ENCODE results near the gene HDDC3. TPM values are rescaled to one million over a fixed set of nuclear protein-coding genes. Genes with fewer than 3 reads are reported as not detected.

Gene HDDC3
- total RNA-seq, 1 donor from 2014 or later: 38.8 TPM

GRCh38 chr15:90959894-90960293 lies 27.5 kb upstream of the HDDC3 start:
- no peaks in the 10 kb centered on the region for H3K9me3 Mint-ChIP-seq
- no peak for DNase-seq (ENCODE audit: low spot score)
- intact Hi-C loops (cut with micrococcal nuclease): loop anchor here (10.0 kb wide), 1 partner anchor 1625 kb away; the partner anchor contains the start of gene POLG
- no peaks in the 10 kb centered on the region for H3K27me3 Mint-ChIP-seq (ENCODE audit: insufficient read depth)
- H3K4me1 Mint-ChIP-seq (ENCODE audit: low read depth): peaks cover 15% of the 10 kb centered on the region
- H3K27ac Mint-ChIP-seq: no peak overlapping the region
- H3K4me3 Mint-ChIP-seq: no peak overlapping the region
- peaks cover 39% of the 10 kb centered on the region for H3K36me3 Mint-ChIP-seq (ENCODE audit: low read depth)

GRCh38 chr15:90959028-90959595 lies 26.8 kb upstream of the HDDC3 start:
- peaks cover 15% of the 10 kb centered on the region for H3K4me1 Mint-ChIP-seq (ENCODE audit: low read depth)
- no peaks in the 10 kb centered on the region for H3K9me3 Mint-ChIP-seq
- H3K36me3 Mint-ChIP-seq (ENCODE audit: low read depth): peaks cover 35% of the 10 kb centered on the region
- intact Hi-C loops (cut with micrococcal nuclease): loop anchor here (10.0 kb wide), 1 partner anchor 1624 kb away; the partner anchor contains the start of gene POLG
- H3K27ac Mint-ChIP-seq: no peak overlapping the region
- DNase-seq (ENCODE audit: low spot score): no peak
- H3K27me3 Mint-ChIP-seq (ENCODE audit: insufficient read depth): no peaks in the 10 kb centered on the region
- no peak overlapping the region for H3K4me3 Mint-ChIP-seq

GRCh38 chr15:90957791-90958190 lies 25.4 kb upstream of the HDDC3 start:
- Mint-ChIP-seq H3K4me1 (ENCODE audit: low read depth) (peaks cover 24% of the 10 kb centered on the region), H3K4me3 (peak overlapping the region; percentile 78), H3K36me3 (ENCODE audit: low read depth) (peaks cover 34% of the 10 kb centered on the region), H3K9me3 (no peaks in the 10 kb centered on the region), H3K27me3 (ENCODE audit: insufficient read depth) (no peaks in the 10 kb centered on the region), H3K27ac (peak overlapping the region; percentile 48)
- no peak for DNase-seq (ENCODE audit: low spot score)
- intact Hi-C loops (cut with micrococcal nuclease): loop anchor here (10.0 kb wide), 1 partner anchor 1623 kb away; the partner anchor contains the start of gene POLG

- Mint-ChIP-seq H3K36me3 (ENCODE audit: low read depth) (peaks cover 35% of the 10 kb centered on the region), H3K4me1 (ENCODE audit: low read depth) (peaks cover 24% of the 10 kb centered on the region), H3K4me3 (peak overlapping the region; percentile 78), H3K27me3 (ENCODE audit: insufficient read depth) (no peaks in the 10 kb centered on the region), H3K27ac (peak overlapping the region; percentile 48), H3K9me3 (no peaks in the 10 kb centered on the region)
- intact Hi-C loops (cut with micrococcal nuclease): loop anchor here (10.0 kb wide), 1 partner anchor 1622 kb away; the partner anchor contains the start of gene POLG
- DNase-seq (ENCODE audit: low spot score): no peak
These were observed 24.9 kb upstream of the HDDC3 start for GRCh38 chr15:90957031-90957790.

GRCh38 chr15:90956274-90957030 lies 24.1 kb upstream of the HDDC3 start:
- Mint-ChIP-seq H3K27me3 (ENCODE audit: insufficient read depth) (no peaks in the 10 kb centered on the region), H3K36me3 (ENCODE audit: low read depth) (peaks cover 35% of the 10 kb centered on the region), H3K4me3 (peak overlapping the region; percentile 90), H3K4me1 (ENCODE audit: low read depth) (peaks cover 24% of the 10 kb centered on the region), H3K9me3 (no peaks in the 10 kb centered on the region), H3K27ac (peak overlapping the region; percentile 72)
- intact Hi-C loops (cut with micrococcal nuclease): loop anchor here (1.0 to 10.0 kb wide), 4 partner anchors 77 to 1622 kb away; partner anchors contain the start of gene POLG
- DNase-seq (ENCODE audit: low spot score): peak; percentile 46

- Mint-ChIP-seq H3K27me3 (ENCODE audit: insufficient read depth) (no peaks in the 10 kb centered on the region), H3K36me3 (ENCODE audit: low read depth) (peaks cover 31% of the 10 kb centered on the region), H3K4me1 (ENCODE audit: low read depth) (peaks cover 24% of the 10 kb centered on the region), H3K4me3 (peak overlapping the region; percentile 90), H3K27ac (peak overlapping the region; percentile 90), H3K9me3 (no peaks in the 10 kb centered on the region)
- DNase-seq (ENCODE audit: low spot score): no peak
- intact Hi-C loops (cut with micrococcal nuclease): loop anchor here (1.0 to 10.0 kb wide), 6 partner anchors 39 to 1621 kb away; partner anchors contain the start of genes POLG, PRC1 and VPS33B
These were observed 23.4 kb upstream of the HDDC3 start for GRCh38 chr15:90955624-90956273.

- Mint-ChIP-seq H3K36me3 (ENCODE audit: low read depth) (peaks cover 31% of the 10 kb centered on the region), H3K27me3 (ENCODE audit: insufficient read depth) (no peaks in the 10 kb centered on the region), H3K4me3 (peak within 1 kb of the TSS; percentile 90), H3K9me3 (no peaks in the 10 kb centered on the region), H3K4me1 (ENCODE audit: low read depth) (peaks cover 23% of the 10 kb centered on the region), H3K27ac (peak within 1 kb of the TSS; percentile 90)
- DNase-seq (ENCODE audit: low spot score): peak; percentile 90
- intact Hi-C loops (cut with micrococcal nuclease): loop anchor here (1.0 to 10.0 kb wide), 5 partner anchors 20 to 1620 kb away; partner anchors contain the start of genes POLG, PRC1, UNC45A and VPS33B
These were observed 22.6 kb upstream of the HDDC3 start, which contains the start of gene RCCD1 for GRCh38 chr15:90954712-90955623. TSS of gene RCCD1 (plus strand) at chr15:90954884. CDS start at chr15:90956735, 1,851 bp downstream.

GRCh38 chr15:90953947-90954711 lies 21.8 kb upstream of the HDDC3 start:
- intact Hi-C loops (cut with micrococcal nuclease): loop anchor here (1.0 to 10.0 kb wide), 3 partner anchors 19 to 1619 kb away; partner anchors contain the start of genes POLG and UNC45A
- Mint-ChIP-seq H3K9me3 (no peaks in the 10 kb centered on the region), H3K36me3 (ENCODE audit: low read depth) (peaks cover 27% of the 10 kb centered on the region), H3K27me3 (ENCODE audit: insufficient read depth) (no peaks in the 10 kb centered on the region), H3K27ac (peak overlapping the region; percentile 90), H3K4me1 (ENCODE audit: low read depth) (peaks cover 16% of the 10 kb centered on the region), H3K4me3 (peak overlapping the region; percentile 90)
- no peak for DNase-seq (ENCODE audit: low spot score)

- H3K27ac Mint-ChIP-seq: peak overlapping the region; percentile 43
- intact Hi-C loops (cut with micrococcal nuclease): loop anchor here (10.0 kb wide), 1 partner anchor 1618 kb away; the partner anchor contains the start of gene POLG
- no peaks in the 10 kb centered on the region for H3K27me3 Mint-ChIP-seq (ENCODE audit: insufficient read depth)
- no peak for DNase-seq (ENCODE audit: low spot score)
- no peaks in the 10 kb centered on the region for H3K9me3 Mint-ChIP-seq
- H3K36me3 Mint-ChIP-seq (ENCODE audit: low read depth): peaks cover 35% of the 10 kb centered on the region
- H3K4me3 Mint-ChIP-seq: peak overlapping the region; percentile 90
- peaks cover 16% of the 10 kb centered on the region for H3K4me1 Mint-ChIP-seq (ENCODE audit: low read depth)
These were observed 20.7 kb upstream of the HDDC3 start for GRCh38 chr15:90952901-90953677.

GRCh38 chr15:90950676-90951075 lies 18.3 kb upstream of the HDDC3 start:
- H3K36me3 Mint-ChIP-seq (ENCODE audit: low read depth): peaks cover 38% of the 10 kb centered on the region

More at GRCh38 chr15:90950676-90951075, 18.3 kb upstream of the HDDC3 start:
- H3K4me1 Mint-ChIP-seq (ENCODE audit: low read depth): peaks cover 9% of the 10 kb centered on the region
- H3K9me3 Mint-ChIP-seq: no peaks in the 10 kb centered on the region
- intact Hi-C loops (cut with micrococcal nuclease): loop anchor here (10.0 kb wide), 1 partner anchor 1616 kb away; the partner anchor contains the start of gene POLG
- no peak overlapping the region for H3K27ac Mint-ChIP-seq
- no peak overlapping the region for H3K4me3 Mint-ChIP-seq
- no peak for DNase-seq (ENCODE audit: low spot score)
- H3K27me3 Mint-ChIP-seq (ENCODE audit: insufficient read depth): no peaks in the 10 kb centered on the region

Data from activated T-helper 1 cell treated with anti-CD3 and anti-CD28 coated beads, Interleukin-12 subunit alpha, Interleukin-12 subunit beta, Interleukin-2, Interleukin-4 antibody, amounts not matched to agents 30 ng/mL and 10 ng/mL and 1 ng/mL, durations not matched to agents 14 hours and 24 hours and 36 hours (primary cell).